DOHH2 (cell line): Measurements from ENCODE around the gene INO80E.

Experiments used
- H3F3A ChIP-seq: fragments of 200-600 bp; sonication (generic), shearing (Covaris generic); 2 replicates; pipeline ENCODE4 v1.6.0; 2016; ENCODE audit warnings: antibody characterized with exemption, mild to moderate bottlenecking; ENCODE audit not compliant: control insufficient read depth, insufficient read depth
- H3K27ac ChIP-seq: fragments of 200-600 bp; sonication (generic); 2 replicates; pipeline ENCODE4 v1.5.1; 2014; ENCODE audit warnings: low read depth, mild to moderate bottlenecking, low read length, moderate library complexity
- H3K27me3 ChIP-seq: fragments of 200-600 bp; sonication (generic); 2 replicates; pipeline ENCODE4 v1.6.1; 2014; ENCODE audit warnings: mild to moderate bottlenecking, low read length, mixed read lengths; ENCODE audit not compliant: control insufficient read depth
- H3K36me3 ChIP-seq: fragments of 200-600 bp; sonication (generic); 2 replicates; pipeline ENCODE4 v1.6.1; 2014; ENCODE audit warnings: mild to moderate bottlenecking, low read length, moderate library complexity, mixed read lengths; ENCODE audit not compliant: control insufficient read depth
- H3K4me1 ChIP-seq: fragments of 200-600 bp; sonication (generic); 2 replicates; pipeline ENCODE4 v1.6.1; 2014; ENCODE audit warnings: mild to moderate bottlenecking, low read length, mixed read lengths; ENCODE audit not compliant: control insufficient read depth
- H3K4me2 ChIP-seq: fragments of 200-600 bp; sonication (generic); 2 replicates; pipeline ENCODE4 v1.6.0; 2014; ENCODE audit warnings: mild to moderate bottlenecking, low read length, moderate library complexity
- H3K4me3 ChIP-seq: fragments of 200-600 bp; sonication (generic); 2 replicates; pipeline ENCODE4 v1.5.1; 2014; ENCODE audit warnings: mild to moderate bottlenecking, low read length, mixed read lengths
- H3K79me2 ChIP-seq: fragments of 200-600 bp; sonication (generic); 2 replicates; pipeline ENCODE4 v1.6.1; 2014; ENCODE audit warnings: mild to moderate bottlenecking, low read length, mixed read lengths; ENCODE audit not compliant: control insufficient read depth
- H3K9me2 ChIP-seq: fragments of 200-600 bp; sonication (generic); replicated peaks from 2 replicates; pipeline ENCODE4 v1.6.1; 2014; ENCODE audit warnings: mild to moderate bottlenecking, low read length, mixed read lengths; ENCODE audit not compliant: control insufficient read depth
- H3K9me3 ChIP-seq: fragments of 200-600 bp; sonication (generic); 2 replicates; pipeline ENCODE4 v1.6.1; 2014; ENCODE audit warnings: antibody characterized with exemption, low read length, mixed read lengths; ENCODE audit not compliant: control insufficient read depth, insufficient read depth
- H4K20me1 ChIP-seq: fragments of 200-600 bp; sonication (generic); 2 replicates; pipeline ENCODE4 v1.6.0; 2014; ENCODE audit warnings: low read depth, mild to moderate bottlenecking, antibody characterized with exemption, low read length, moderate library complexity; ENCODE audit not compliant: control insufficient read depth, insufficient read depth
- EZH2phosphoT487 ChIP-seq: fragments of 200-600 bp; sonication (generic); IDR thresholded peaks from 2 replicates; pipeline ENCODE4 v1.6.1; 2017; ENCODE audit warnings: borderline replicate concordance, mild to moderate bottlenecking, antibody characterized with exemption, low read length, moderate library complexity, mixed read lengths
- TF ChIP-seq, protein P1 (sequence below): fragments of 200-600 bp; sonication (generic); IDR thresholded peaks from one replicate; pipeline ENCODE4 v1.5.1; 2014; ENCODE audit warnings: antibody characterized with exemption, mild to moderate bottlenecking, low read depth, low read length; ENCODE audit not compliant: poor library complexity, severe bottlenecking

The INO80E gene

DNA sequence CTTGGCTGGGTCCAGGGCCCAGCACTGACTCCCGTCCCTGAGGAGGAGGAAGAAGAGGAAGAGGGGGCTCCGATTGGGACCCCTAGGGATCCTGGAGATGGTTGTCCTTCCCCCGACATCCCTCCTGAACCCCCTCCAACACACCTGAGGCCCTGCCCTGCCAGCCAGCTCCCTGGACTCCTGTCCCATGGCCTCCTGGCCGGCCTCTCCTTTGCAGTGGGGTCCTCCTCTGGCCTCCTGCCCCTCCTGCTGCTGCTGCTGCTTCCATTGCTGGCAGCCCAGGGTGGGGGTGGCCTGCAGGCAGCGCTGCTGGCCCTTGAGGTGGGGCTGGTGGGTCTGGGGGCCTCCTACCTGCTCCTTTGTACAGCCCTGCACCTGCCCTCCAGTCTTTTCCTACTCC, 9.1 kb upstream of the INO80E start:
- Histone ChIP-seq H3K27me3 (no peaks in the 10 kb centered on the region), H3K9me3 (no peaks in the 10 kb centered on the region), H3K79me2 (no peaks in the 10 kb centered on the region), H3K4me3 (no peak overlapping the region), H3K9me2 (no peaks in the 10 kb centered on the region), H3F3A (no peaks in the 10 kb centered on the region; the same call in 1 of the 2 replicates), H3K36me3 (peaks cover 96% of the 10 kb centered on the region), H3K4me1 (no peaks in the 10 kb centered on the region), H3K27ac (no peak overlapping the region), H3K4me2 (no peak overlapping the region), H4K20me1 (no peaks in the 10 kb centered on the region)
- TF ChIP-seq, protein P1, sequence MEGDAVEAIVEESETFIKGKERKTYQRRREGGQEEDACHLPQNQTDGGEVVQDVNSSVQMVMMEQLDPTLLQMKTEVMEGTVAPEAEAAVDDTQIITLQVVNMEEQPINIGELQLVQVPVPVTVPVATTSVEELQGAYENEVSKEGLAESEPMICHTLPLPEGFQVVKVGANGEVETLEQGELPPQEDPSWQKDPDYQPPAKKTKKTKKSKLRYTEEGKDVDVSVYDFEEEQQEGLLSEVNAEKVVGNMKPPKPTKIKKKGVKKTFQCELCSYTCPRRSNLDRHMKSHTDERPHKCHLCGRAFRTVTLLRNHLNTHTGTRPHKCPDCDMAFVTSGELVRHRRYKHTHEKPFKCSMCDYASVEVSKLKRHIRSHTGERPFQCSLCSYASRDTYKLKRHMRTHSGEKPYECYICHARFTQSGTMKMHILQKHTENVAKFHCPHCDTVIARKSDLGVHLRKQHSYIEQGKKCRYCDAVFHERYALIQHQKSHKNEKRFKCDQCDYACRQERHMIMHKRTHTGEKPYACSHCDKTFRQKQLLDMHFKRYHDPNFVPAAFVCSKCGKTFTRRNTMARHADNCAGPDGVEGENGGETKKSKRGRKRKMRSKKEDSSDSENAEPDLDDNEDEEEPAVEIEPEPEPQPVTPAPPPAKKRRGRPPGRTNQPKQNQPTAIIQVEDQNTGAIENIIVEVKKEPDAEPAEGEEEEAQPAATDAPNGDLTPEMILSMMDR, result no peak
- TF ChIP-seq EZH2phosphoT487, result no peak

DNA sequence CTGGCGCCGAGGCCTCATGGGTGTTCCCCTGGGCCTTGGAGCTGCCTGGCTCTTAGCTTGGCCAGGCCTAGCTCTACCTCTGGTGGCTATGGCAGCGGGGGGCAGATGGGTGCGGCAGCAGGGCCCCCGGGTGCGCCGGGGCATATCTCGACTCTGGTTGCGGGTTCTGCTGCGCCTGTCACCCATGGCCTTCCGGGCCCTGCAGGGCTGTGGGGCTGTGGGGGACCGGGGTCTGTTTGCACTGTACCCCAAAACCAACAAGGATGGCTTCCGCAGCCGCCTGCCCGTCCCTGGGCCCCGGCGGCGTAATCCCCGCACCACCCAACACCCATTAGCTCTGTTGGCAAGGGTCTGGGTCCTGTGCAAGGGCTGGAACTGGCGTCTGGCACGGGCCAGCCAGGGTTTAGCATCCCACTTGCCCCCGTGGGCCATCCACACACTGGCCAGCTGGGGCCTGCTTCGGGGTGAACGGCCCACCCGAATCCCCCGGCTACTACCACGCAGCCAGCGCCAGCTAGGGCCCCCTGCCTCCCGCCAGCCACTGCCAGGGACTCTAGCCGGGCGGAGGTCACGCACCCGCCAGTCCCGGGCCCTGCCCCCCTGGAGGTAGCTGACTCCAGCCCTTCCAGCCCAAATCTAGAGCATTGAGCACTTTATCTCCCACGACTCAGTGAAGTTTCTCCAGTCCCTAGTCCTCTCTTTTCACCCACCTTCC, 8.5 kb upstream of the INO80E start:
- Histone ChIP-seq H3K27ac (no peak overlapping the region), H3K9me3 (no peaks in the 10 kb centered on the region), H3K4me1 (no peaks in the 10 kb centered on the region), H3K79me2 (no peaks in the 10 kb centered on the region; the same call in 1 of the 2 replicates), H3K36me3 (peaks cover 96% of the 10 kb centered on the region), H3F3A (no peaks in the 10 kb centered on the region; the same call in 1 of the 2 replicates), H3K9me2 (no peaks in the 10 kb centered on the region), H3K4me3 (no peak overlapping the region), H3K27me3 (no peaks in the 10 kb centered on the region), H3K4me2 (no peak overlapping the region), H4K20me1 (no peaks in the 10 kb centered on the region)
- TF ChIP-seq EZH2phosphoT487, result no peak
- TF ChIP-seq, protein P1, result no peak

DNA sequence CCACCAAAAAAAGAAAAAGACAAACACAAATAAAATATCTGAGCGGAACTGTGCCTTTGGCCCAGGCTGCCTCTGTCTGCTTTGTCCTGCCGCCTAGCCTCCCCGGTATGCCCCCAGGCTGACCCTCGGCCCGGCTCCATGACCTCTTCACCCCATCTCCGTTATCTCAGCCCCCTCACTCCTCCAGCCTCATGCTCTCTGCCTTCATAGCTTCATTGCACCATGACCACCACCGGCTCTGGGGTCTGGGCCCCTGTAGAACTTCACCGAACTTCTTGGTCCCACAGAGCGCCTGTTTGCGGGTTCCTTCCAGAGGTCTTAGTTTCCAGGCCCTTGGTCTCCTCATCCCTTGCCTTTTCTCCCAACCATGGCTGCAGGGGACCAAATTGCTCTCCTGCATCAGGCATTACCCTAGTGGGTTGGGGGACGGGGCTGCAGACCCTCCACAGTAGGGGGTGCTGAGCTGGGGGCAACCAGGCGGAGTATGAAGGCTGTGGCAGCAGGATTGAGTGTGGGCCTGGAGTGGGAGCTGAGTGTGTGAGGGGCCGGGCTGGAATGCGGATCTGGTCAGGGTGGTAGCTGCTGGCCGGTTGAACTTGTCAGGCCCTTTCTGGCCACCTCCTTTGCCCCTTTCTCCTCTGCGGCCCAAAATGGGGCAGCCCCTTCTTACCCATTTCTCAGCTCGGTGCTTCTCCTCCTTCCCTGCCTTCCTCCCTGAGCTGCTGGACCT, 7.5 kb upstream of the INO80E start:
- Histone ChIP-seq H3K4me2 (no peak overlapping the region), H3K79me2 (no peaks in the 10 kb centered on the region; the same call in 1 of the 2 replicates), H3K9me3 (no peaks in the 10 kb centered on the region), H3K27me3 (no peaks in the 10 kb centered on the region), H3K27ac (no peak overlapping the region), H3K9me2 (no peaks in the 10 kb centered on the region), H3F3A (no peaks in the 10 kb centered on the region; the same call in 1 of the 2 replicates), H3K4me1 (peaks cover 2% of the 10 kb centered on the region; the same call in 1 of the 2 replicates), H3K36me3 (peaks cover 95% of the 10 kb centered on the region), H3K4me3 (no peak overlapping the region), H4K20me1 (no peaks in the 10 kb centered on the region)
- TF ChIP-seq, protein P1, result no peak
- no peak for TF ChIP-seq EZH2phosphoT487
